HepG2 (cell line): ENCODE measurements around the gene CAVIN1. TPM values are rescaled to one million over a fixed set of nuclear protein-coding genes. Genes with fewer than 3 reads are reported as not detected.

Source experiments
- E2F1 ChIP-seq: sonication (generic); formaldehyde crosslinking; IDR thresholded peaks from 2 replicates; pipeline ENCODE4 v1.5.0; 2020; ENCODE audit warnings: missing genetic modification reagents
- ESRRA ChIP-seq: sonication (generic); formaldehyde crosslinking; IDR thresholded peaks from 2 replicates; pipeline ENCODE4 v1.5.1; 2020; ENCODE audit warnings: mild to moderate bottlenecking, low read depth, missing genetic modification reagents
- ETV5 ChIP-seq: IDR thresholded peaks from 2 replicates; pipeline ENCODE4 v1.6.1; 2018; ENCODE audit warnings: missing biosample characterization, missing genetic modification reagents, inconsistent platforms, borderline replicate concordance
- HNF4A ChIP-seq: sonication (generic); formaldehyde crosslinking; IDR thresholded peaks from 2 replicates; pipeline ENCODE4 v1.4.0; 2020; ENCODE audit warnings: missing genetic modification reagents
- HNRNPUL1 ChIP-seq: fragments of 200-400 bp; formaldehyde crosslinking; IDR thresholded peaks from 2 replicates; pipeline ENCODE4 v1.6.1; 2017; ENCODE audit warnings: low read depth, mild to moderate bottlenecking, low read length, moderate library complexity
- KDM3A ChIP-seq: IDR thresholded peaks from 2 replicates; pipeline ENCODE4 v1.6.1; 2018; ENCODE audit warnings: low read depth, missing compliant biosample characterization
- MAFK ChIP-seq, 2 experiments: IDR thresholded peaks in 1 of 2; conservative IDR thresholded peaks in 1 of 2; 2 replicates each; pipeline ENCODE4 v1.6.1; 2011; ENCODE audit warnings: improper control_type of control experiment in 2 of 2, low read length in 2 of 2
- MEIS2 ChIP-seq: sonication (generic); formaldehyde crosslinking; IDR thresholded peaks from 2 replicates; pipeline ENCODE4 v1.9.0; 2021; ENCODE audit warnings: mild to moderate bottlenecking, missing genetic modification reagents
- NRL ChIP-seq: sonication (generic); formaldehyde crosslinking; IDR thresholded peaks from 2 replicates; pipeline ENCODE4 v1.5.0; 2020; ENCODE audit warnings: missing genetic modification reagents, mild to moderate bottlenecking, moderate library complexity, borderline replicate concordance
- RAD21 ChIP-seq: fragments of 450-650 bp; formaldehyde crosslinking; IDR thresholded peaks from 2 replicates; pipeline ENCODE4 v1.5.0; 2020; ENCODE audit warnings: mild to moderate bottlenecking
- RFX3 ChIP-seq: IDR thresholded peaks from 2 replicates; pipeline ENCODE4 v1.6.1; 2016; ENCODE audit warnings: missing biosample characterization, missing genetic modification reagents
- SIX1 ChIP-seq: sonication (generic); formaldehyde crosslinking; IDR thresholded peaks from 2 replicates; pipeline ENCODE4 v1.4.0; 2020; ENCODE audit warnings: missing genetic modification reagents, borderline replicate concordance
- TCF12 ChIP-seq, 2 experiments: fragments of 450-650 bp in 1 of 2; sonication (generic) in 1 of 2; formaldehyde crosslinking in 1 of 2; IDR thresholded peaks; 2 replicates each; pipeline versions ENCODE4 v1.6.1 to v1.8.0; 2017 to 2022; ENCODE audit warnings: antibody characterized with exemption in 1 of 2, mild to moderate bottlenecking in 1 of 2, missing genetic modification reagents in 1 of 2, moderate library complexity in 1 of 2
- TP53 ChIP-seq: sonication (generic); formaldehyde crosslinking; conservative IDR thresholded peaks from 2 replicates; pipeline ENCODE4 v1.4.0; 2020; ENCODE audit warnings: missing genetic modification reagents
- XRCC5 ChIP-seq: fragments of 200-400 bp; formaldehyde crosslinking; optimal IDR thresholded peaks from 2 replicates; pipeline ENCODE3; 2017; ENCODE audit warnings: mild to moderate bottlenecking, low read length
- ZBTB7A ChIP-seq: sonication (generic); formaldehyde crosslinking; IDR thresholded peaks from 2 replicates; pipeline ENCODE4 v1.8.0; 2022; ENCODE audit warnings: mild to moderate bottlenecking, missing genetic modification reagents
- ZEB1 ChIP-seq: IDR thresholded peaks from 2 replicates; pipeline ENCODE4 v1.6.1; 2012; ENCODE audit warnings: mild to moderate bottlenecking, low read depth, inconsistent platforms; ENCODE audit not compliant: insufficient replicate concordance
- ZNF296 ChIP-seq: sonication (generic); formaldehyde crosslinking; conservative IDR thresholded peaks from 2 replicates; pipeline ENCODE4 v1.5.0; 2020; ENCODE audit warnings: mild to moderate bottlenecking, missing genetic modification reagents
- ZNF598 ChIP-seq: sonication (generic); formaldehyde crosslinking; IDR thresholded peaks from 2 replicates; pipeline ENCODE4 v1.5.1; 2020; ENCODE audit warnings: mild to moderate bottlenecking, missing genetic modification reagents, borderline replicate concordance
- ZNF781 ChIP-seq: sonication (generic); formaldehyde crosslinking; IDR thresholded peaks from 2 replicates; pipeline ENCODE4 v1.5.1; 2020; ENCODE audit warnings: borderline replicate concordance, mild to moderate bottlenecking, missing genetic modification reagents; ENCODE audit errors: not compliant biosample characterization
- polyA plus RNA-seq, 8 experiments: library from polyadenylated mRNA; depleted of rRNA in 3 of 8; stranded (reverse) in 7 of 8; unstranded in 1 of 8; fragments of >200 nt; fragmentation: Illumina TruSeq in 4 of 8; extraction: Trizol in 4 of 8; gene quantifications; 2 replicates each; pipeline versions ENCODE4 v1.2.1 to v1.2.3, GENCODE V29; 2011 to 2016; ENCODE audit warnings: low read depth in 4 of 8, missing spikeins in 1 of 8, mixed read lengths in 1 of 8; ENCODE audit not compliant: insufficient read depth in 1 of 8
- total RNA-seq, 5 experiments: library from RNA; depleted of rRNA; stranded (reverse); fragments of >200 nt; fragmentation: Illumina TruSeq; extraction: Trizol; gene quantifications; 2 replicates each; pipeline ENCODE4 v1.2.3, GENCODE V29; 2016; ENCODE audit warnings: low read depth in 1 of 5
- TF ChIP-seq, protein P1 (sequence below): sonication (generic); formaldehyde crosslinking; IDR thresholded peaks from 2 replicates; pipeline ENCODE4 v1.5.1; 2020; ENCODE audit warnings: missing genetic modification reagents, mild to moderate bottlenecking, borderline replicate concordance
- TF ChIP-seq, protein P2 (sequence below), 2 experiments: IDR thresholded peaks; 2 replicates each; pipeline ENCODE4 v1.6.1; 2011 to 2012; ENCODE audit warnings: low read length in 2 of 2, borderline replicate concordance in 1 of 2, low read depth in 1 of 2, mild to moderate bottlenecking in 1 of 2, moderate library complexity in 1 of 2

Gene CAVIN1
- total and polyA plus RNA-seq, 2 of the 13 experiments (the other 11 are each of a cell fraction or from before 2014, with no cell fraction given): 15.9 to 25.5 TPM

DNA sequence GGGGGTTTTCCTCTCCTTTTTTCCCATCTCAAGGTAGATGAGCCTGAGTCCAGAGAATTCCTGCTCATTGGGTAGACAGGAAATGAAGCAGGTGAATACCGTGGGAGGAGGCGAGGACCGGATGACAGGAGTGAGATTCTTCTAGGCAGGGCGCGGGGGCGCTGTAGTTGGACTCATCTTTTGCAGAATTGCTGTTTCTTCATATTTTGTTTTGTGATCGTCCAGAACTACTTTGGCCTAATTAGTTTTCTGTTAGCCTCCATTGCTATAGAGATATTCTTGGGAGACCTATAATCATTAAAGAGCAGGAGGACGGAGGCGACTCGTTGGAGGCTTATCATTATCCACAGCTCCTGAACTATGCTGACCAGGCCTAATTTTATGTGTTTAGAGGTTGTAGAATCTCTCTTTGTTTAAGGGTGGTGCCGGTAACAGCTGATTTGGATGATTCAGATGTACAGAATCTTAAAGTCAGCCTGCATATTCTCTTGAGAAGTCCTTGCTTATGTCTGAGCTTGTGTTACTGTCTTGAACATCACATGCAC, 36.3 kb upstream of the CAVIN1 start (continued):
- no peak for TF ChIP-seq E2F1 (CRISPR knock-in tag)
- no peak for TF ChIP-seq ZBTB7A (CRISPR knock-in tag)
- no peak for TF ChIP-seq SIX1 (CRISPR knock-in tag)
- peak in 1 of 2 experiments; percentile 46; a peak in 3 of 4 replicates for TF ChIP-seq MAFK (conservative IDR thresholded peaks at IDR 0.05 in 1 of 2, IDR thresholded peaks at IDR 0.05 in 1 of 2; ENCODE audit: low read length in 2 of 2)
- no peak for TF ChIP-seq ZNF296
- peak; percentile 45 for TF ChIP-seq ZNF781 (CRISPR knock-in tag)
- no peak for TF ChIP-seq ESRRA (CRISPR knock-in tag)
- no peak for TF ChIP-seq RFX3 (CRISPR knock-in tag)
- TF ChIP-seq, protein P1, sequence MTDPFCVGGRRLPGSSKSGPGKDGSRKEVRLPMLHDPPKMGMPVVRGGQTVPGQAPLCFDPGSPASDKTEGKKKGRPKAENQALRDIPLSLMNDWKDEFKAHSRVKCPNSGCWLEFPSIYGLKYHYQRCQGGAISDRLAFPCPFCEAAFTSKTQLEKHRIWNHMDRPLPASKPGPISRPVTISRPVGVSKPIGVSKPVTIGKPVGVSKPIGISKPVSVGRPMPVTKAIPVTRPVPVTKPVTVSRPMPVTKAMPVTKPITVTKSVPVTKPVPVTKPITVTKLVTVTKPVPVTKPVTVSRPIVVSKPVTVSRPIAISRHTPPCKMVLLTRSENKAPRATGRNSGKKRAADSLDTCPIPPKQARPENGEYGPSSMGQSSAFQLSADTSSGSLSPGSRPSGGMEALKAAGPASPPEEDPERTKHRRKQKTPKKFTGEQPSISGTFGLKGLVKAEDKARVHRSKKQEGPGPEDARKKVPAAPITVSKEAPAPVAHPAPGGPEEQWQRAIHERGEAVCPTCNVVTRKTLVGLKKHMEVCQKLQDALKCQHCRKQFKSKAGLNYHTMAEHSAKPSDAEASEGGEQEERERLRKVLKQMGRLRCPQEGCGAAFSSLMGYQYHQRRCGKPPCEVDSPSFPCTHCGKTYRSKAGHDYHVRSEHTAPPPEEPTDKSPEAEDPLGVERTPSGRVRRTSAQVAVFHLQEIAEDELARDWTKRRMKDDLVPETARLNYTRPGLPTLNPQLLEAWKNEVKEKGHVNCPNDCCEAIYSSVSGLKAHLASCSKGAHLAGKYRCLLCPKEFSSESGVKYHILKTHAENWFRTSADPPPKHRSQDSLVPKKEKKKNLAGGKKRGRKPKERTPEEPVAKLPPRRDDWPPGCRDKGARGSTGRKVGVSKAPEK: peak; percentile 57; the same call in 1 of the 2 replicates
- TF ChIP-seq RAD21: 0 out of 2 replicates have a peak, but pooled peaks have one; percentile 7
- no peak for TF ChIP-seq TP53 (CRISPR knock-in tag)
- TF ChIP-seq XRCC5: peak; percentile 47
- TF ChIP-seq NRL: no peak
- no peak for TF ChIP-seq TCF12 (IDR thresholded peaks at IDR 0.05)
- TF ChIP-seq TCF12 (CRISPR knock-in tag; IDR thresholded peaks at IDR 0.05): no peak
- TF ChIP-seq MEIS2: 0 out of 2 replicates have a peak, but pooled peaks have one; percentile 32
- TF ChIP-seq ZNF598 (CRISPR knock-in tag): no peak
- TF ChIP-seq HNRNPUL1: no peak
- no peak for TF ChIP-seq ZEB1
- peak; percentile 67; the same call in 1 of the 2 replicates for TF ChIP-seq ETV5 (CRISPR knock-in tag)
- TF ChIP-seq, protein P2, sequence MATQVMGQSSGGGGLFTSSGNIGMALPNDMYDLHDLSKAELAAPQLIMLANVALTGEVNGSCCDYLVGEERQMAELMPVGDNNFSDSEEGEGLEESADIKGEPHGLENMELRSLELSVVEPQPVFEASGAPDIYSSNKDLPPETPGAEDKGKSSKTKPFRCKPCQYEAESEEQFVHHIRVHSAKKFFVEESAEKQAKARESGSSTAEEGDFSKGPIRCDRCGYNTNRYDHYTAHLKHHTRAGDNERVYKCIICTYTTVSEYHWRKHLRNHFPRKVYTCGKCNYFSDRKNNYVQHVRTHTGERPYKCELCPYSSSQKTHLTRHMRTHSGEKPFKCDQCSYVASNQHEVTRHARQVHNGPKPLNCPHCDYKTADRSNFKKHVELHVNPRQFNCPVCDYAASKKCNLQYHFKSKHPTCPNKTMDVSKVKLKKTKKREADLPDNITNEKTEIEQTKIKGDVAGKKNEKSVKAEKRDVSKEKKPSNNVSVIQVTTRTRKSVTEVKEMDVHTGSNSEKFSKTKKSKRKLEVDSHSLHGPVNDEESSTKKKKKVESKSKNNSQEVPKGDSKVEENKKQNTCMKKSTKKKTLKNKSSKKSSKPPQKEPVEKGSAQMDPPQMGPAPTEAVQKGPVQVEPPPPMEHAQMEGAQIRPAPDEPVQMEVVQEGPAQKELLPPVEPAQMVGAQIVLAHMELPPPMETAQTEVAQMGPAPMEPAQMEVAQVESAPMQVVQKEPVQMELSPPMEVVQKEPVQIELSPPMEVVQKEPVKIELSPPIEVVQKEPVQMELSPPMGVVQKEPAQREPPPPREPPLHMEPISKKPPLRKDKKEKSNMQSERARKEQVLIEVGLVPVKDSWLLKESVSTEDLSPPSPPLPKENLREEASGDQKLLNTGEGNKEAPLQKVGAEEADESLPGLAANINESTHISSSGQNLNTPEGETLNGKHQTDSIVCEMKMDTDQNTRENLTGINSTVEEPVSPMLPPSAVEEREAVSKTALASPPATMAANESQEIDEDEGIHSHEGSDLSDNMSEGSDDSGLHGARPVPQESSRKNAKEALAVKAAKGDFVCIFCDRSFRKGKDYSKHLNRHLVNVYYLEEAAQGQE (IDR thresholded peaks at IDR 0.05; ENCODE audit: borderline replicate concordance in 1 of 2, low read depth in 1 of 2, low read length in 2 of 2): peak in 1 of 2 experiments; percentile 44; a peak in 1 of 4 replicates
- TF ChIP-seq KDM3A (CRISPR knock-in tag): no peak
- TF ChIP-seq HNF4A: 0 out of 2 replicates have a peak, but pooled peaks have one; percentile 16
